GM19043 (cell line): ENCODE measurements around the gene TRIM60.
A peak's percentile ranks its signal among the peaks of the same experiment; 100 is the strongest.
"Not testable (repeated sequence)": the region's sequence is repeated elsewhere in the genome, so short reads cannot be mapped to it uniquely, and the experiment has no call there.

ENCODE experiments used
- ATAC-seq: cut with Tn5 transposase; IDR thresholded peaks from one replicate; pipeline ENCODE4 v1.9.1; 2021; ENCODE audit warnings: low read depth; ENCODE audit not compliant: unreplicated experiment

The TRIM60 gene

DNA sequence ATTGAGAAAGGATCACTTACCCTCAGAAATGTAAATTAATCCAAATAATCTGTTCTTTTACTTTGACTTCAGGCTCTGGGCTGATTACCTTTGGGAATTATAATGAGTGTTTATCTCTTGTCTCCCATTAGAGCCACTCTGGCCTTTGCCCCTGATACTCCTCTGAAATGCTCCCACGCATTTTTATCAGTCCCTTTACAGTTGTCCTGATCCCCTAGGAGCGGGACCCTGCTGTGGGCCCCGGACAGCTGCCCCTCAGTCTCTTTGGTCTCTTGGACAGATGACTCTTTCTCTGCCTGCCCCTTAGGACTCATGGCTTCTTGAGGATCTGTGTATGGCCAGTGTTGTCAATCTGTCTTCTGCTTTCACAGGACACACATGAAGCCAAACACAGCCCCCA lies 20.8 kb downstream of the TRIM60 start:
- ATAC-seq = no peak

DNA sequence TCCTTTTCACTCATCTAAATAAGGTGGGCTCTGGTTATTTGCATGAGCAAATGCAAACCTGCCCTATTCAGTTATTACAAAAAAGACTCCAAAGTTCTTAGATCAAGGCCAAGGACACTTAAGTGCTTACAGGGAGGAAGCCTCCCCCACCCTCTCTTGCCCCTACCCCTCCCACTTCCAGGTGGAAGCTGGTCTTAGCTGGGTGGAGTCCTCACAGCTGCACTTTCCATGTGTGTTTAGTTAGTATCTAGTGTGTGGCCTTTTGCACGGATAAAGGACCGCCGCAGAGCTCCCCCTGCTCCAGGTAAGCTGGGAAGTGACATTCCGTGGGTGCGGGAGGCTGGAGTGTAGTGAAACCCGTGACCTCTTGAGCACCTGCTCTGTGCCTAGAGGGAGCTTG lies 21.8 kb downstream of the TRIM60 start, which contains the start of gene TRIM75:
TSS of gene TRIM75 (plus strand) at position 222 of the 400 bp plus-strand sequence. CDS start 5,282 bp downstream, outside the sequence.
- ATAC-seq = no peak

GRCh38 chr4:165055601-165056000 lies 23.8 kb downstream of the TRIM60 start:
- ATAC-seq = no peak

- ATAC-seq = no peak
Measured at GRCh38 chr4:165058666-165059065, 26.9 kb downstream of the TRIM60 start.

- no peak for ATAC-seq
Measured at GRCh38 chr4:165059386-165059785, 27.6 kb downstream of the TRIM60 start.

DNA sequence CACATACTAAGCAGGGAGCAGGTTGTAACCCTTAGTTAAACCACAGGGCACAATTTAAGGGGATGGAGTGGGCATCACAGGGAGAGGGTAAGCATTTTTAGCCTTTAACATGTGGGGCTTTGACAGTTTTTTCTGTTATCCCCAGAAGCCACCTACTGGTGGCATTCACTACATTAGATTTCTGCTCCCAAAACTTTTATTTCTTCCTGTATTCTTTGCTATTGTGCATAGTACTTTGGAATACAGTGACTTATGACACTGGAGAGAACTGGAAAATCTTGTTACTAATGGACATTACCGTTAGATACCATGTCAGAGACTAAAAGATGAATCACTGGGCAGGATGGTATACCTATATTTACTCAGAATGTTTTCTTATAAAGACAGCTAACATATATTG lies 29.1 kb downstream of the TRIM60 start:
- ATAC-seq = no peak

DNA sequence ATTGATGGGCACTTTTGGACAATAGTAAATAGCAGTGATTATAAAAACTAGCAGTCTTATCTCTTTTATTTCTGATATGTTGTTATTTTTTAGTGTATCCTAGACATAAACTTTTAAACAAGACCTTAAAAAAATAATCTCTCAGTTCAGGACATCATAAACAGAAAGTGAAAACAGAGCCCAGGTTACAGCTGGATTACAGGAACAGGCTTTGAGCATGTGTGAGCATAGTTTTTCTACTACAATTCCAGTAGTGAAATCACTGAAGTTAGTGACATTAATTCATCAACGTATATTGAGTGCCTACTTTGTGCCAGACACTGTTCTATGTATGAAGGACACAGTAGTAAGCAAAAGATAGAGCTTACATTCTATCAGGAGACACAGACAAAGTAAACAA lies 38.8 kb downstream of the TRIM60 start:
- no peak for ATAC-seq

GRCh38 chr4:165073346-165073745 lies 41.5 kb downstream of the TRIM60 start:
- not testable (repeated sequence) for ATAC-seq

- ATAC-seq = no peak
Measured at GRCh38 chr4:165077034-165077578, 45.3 kb downstream of the TRIM60 start.

DNA sequence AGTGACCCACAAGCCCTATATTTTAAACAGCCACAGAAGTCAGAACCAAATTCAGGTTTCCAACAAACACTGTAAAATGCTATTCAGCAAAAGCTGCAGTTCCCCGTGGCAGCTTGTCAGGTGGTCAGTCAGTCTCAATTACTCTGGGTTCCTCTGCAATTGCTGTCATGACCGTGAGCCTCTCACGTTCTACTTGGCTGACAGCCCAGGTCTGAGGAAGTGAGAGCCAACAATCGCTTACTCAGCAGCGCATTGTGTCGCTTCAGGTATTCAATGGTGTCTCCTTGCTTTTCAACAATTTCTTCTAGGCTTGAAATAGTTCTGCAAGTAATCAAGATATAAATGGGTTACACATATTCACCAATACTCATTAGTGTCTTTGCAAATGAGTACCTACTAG lies 47.7 kb downstream of the TRIM60 start:
- peak; percentile 55 for ATAC-seq

- not testable (repeated sequence) for ATAC-seq
Measured at GRCh38 chr4:165084787-165085186, 53.0 kb downstream of the TRIM60 start.

DNA sequence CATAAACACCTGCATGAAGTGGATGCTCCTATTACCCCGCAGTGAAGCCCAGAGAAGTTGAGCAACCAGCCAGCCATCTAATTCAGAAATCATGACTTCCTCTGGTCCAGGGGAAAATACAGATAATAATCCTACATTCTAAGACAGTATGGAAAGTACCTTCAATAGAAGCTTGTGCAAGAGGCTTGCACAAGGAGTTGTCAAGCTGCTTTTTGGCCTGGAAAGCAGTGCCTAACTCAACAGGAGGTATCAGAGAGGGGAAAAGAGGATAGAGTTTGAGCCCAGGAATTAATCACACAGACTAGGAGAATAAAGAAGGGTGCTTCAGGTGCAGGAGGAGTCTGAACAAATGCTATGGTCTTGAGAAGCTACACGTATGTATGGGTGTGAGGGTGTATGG lies 54.1 kb downstream of the TRIM60 start:
- no peak for ATAC-seq

GRCh38 chr4:165088366-165088765 lies 56.6 kb downstream of the TRIM60 start:
- ATAC-seq = no peak
